IPS-18a (cell line): ENCODE data around the gene FUNDC2.

Experiments used
- H3K27ac ChIP-seq: one replicate; pipeline ENCODE4 v1.5.1; 2013; ENCODE audit warnings: low read length
- H3K27me3 ChIP-seq: one replicate; pipeline ENCODE4 v1.6.1; 2013; ENCODE audit warnings: mild to moderate bottlenecking, low read length; ENCODE audit not compliant: control insufficient read depth, insufficient read depth
- H3K36me3 ChIP-seq: one replicate; pipeline ENCODE4 v1.6.1; 2013; ENCODE audit warnings: low read depth, low read length; ENCODE audit not compliant: control insufficient read depth
- H3K4me1 ChIP-seq: one replicate; pipeline ENCODE4 v1.6.1; 2013; ENCODE audit warnings: low read depth, low read length; ENCODE audit not compliant: control insufficient read depth
- H3K4me3 ChIP-seq: one replicate; pipeline ENCODE4 v1.5.1; 2013; ENCODE audit warnings: low read length
- H3K9ac ChIP-seq: one replicate; pipeline ENCODE4 v1.6.1; 2013; ENCODE audit warnings: mild to moderate bottlenecking, low read length, moderate library complexity
- H3K9me3 ChIP-seq: one replicate; pipeline ENCODE4 v1.6.1; 2013; ENCODE audit warnings: low read depth, low read length; ENCODE audit not compliant: control insufficient read depth

The FUNDC2 gene

DNA sequence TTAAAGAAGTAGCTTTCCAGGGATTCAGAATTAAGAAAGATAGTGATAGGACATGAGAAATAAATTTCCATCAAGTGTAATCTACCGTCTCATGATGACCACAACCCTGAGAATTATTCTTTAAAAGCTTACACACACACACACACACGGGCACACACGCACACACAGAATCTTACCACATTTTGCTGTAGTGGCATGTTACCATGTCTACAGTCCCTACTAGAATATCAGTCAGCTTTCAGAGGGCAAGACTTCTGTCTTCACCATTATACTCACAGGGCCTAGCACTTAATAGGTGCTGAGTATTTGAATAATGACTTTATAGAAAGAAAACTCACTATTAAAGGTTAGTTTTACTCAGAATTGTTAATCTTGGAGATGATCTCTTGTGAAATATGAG lies 28.9 kb downstream of the FUNDC2 start:
- H3K4me3 ChIP-seq: no peak overlapping the region
- H3K36me3 ChIP-seq: peaks cover 6% of the 10 kb centered on the region
- H3K27me3 ChIP-seq: no peaks in the 10 kb centered on the region
- H3K27ac ChIP-seq: no peak overlapping the region
- peaks cover 25% of the 10 kb centered on the region for H3K9me3 ChIP-seq
- no peak overlapping the region for H3K9ac ChIP-seq
- no peaks in the 10 kb centered on the region for H3K4me1 ChIP-seq

DNA sequence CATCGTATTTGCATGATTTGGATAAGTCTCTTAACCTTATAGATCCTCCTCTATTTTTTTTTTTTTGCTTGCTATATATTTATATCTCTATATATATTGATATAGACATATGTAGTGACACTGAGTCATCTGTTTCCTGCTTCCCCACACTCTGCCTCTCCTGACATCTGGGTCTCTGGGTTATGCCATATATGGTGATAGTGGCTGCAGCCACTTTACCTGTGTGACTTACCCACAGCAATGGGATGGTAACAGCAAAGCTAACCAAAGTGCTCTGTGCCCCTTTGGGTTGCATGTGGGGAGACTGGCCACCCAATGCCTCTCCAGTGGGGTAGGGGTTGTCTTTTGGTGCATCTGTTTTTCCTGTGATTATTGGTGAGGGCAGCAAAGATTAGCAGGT lies 29.8 kb downstream of the FUNDC2 start:
- no peaks in the 10 kb centered on the region for H3K27me3 ChIP-seq
- peaks cover 25% of the 10 kb centered on the region for H3K9me3 ChIP-seq
- H3K27ac ChIP-seq: no peak overlapping the region
- no peaks in the 10 kb centered on the region for H3K4me1 ChIP-seq
- H3K4me3 ChIP-seq: no peak overlapping the region
- H3K36me3 ChIP-seq: peaks cover 6% of the 10 kb centered on the region
- H3K9ac ChIP-seq: no peak overlapping the region

DNA sequence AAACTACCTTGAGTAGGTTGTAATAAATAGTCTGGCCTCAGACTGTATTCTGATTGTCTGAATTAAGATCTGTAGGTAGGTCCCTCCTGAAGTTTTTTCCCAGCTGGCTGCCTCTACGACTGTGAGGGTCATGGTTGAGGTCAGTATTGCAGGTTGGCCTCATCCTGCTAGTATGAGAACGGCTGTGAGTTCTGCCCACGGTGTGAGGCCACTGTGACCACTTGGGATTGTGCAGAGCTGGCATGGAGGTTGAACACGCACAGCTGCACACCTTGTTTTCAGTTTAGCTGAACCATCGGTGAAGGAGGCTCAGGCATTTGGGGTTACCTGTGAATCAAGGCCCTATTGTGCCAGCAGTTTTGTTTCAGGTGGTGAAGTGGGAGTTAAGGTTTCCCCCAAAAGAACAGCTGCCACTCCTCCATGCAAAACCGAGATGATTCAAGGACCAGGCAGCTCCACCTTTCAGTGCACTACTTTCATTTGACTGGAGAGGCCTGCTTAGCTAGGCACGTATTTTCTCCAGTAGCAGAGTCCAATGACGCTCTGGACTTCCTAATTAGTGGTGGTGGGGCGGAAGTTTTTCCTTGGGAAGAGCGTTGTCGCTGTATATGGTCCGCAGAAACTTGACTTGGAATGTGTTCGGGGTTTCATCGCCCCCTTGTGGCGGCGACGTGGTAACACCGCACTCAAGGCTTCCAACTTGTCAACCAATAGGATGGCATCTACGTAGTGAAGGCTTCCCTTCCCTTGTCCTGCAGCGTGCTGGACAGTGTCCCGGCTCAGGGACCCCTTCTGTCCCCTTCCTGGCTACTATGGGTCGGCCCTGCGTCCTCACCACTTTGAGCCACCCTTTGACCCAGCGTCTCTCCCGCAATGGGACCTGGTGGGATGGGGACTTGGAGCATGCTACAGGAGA lies 30.5 kb downstream of the FUNDC2 start:
- H3K4me1 ChIP-seq: no peaks in the 10 kb centered on the region
- H3K4me3 ChIP-seq: peak overlapping the region; percentile 33
- peaks cover 20% of the 10 kb centered on the region for H3K9me3 ChIP-seq
- H3K27ac ChIP-seq: no peak overlapping the region
- H3K27me3 ChIP-seq: no peaks in the 10 kb centered on the region
- H3K9ac ChIP-seq: no peak overlapping the region
- peaks cover 6% of the 10 kb centered on the region for H3K36me3 ChIP-seq

DNA sequence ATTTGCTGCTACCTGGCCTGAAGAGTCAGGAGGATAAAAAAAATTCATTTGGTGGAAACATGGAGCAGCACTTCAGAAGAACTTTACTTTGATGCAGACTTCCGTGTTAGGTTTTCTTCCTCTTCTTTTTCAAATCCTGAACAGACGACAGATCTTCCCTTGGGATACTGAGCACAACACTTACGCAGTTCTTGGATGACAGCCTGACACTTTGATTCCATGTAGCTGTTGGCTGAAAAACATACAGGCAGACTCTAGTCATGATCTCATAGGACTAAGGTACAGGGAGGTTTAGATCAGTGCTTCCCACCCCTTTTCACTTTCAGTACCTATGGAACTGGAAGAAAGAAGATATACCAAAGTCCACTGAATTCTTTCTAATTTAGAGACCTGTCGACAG lies 35.1 kb downstream of the FUNDC2 start:
- H3K9me3 ChIP-seq: peaks cover 23% of the 10 kb centered on the region
- no peaks in the 10 kb centered on the region for H3K27me3 ChIP-seq
- H3K27ac ChIP-seq: no peak overlapping the region
- H3K4me3 ChIP-seq: no peak overlapping the region
- no peak overlapping the region for H3K9ac ChIP-seq
- no peaks in the 10 kb centered on the region for H3K4me1 ChIP-seq
- H3K36me3 ChIP-seq: peaks cover 3% of the 10 kb centered on the region

DNA sequence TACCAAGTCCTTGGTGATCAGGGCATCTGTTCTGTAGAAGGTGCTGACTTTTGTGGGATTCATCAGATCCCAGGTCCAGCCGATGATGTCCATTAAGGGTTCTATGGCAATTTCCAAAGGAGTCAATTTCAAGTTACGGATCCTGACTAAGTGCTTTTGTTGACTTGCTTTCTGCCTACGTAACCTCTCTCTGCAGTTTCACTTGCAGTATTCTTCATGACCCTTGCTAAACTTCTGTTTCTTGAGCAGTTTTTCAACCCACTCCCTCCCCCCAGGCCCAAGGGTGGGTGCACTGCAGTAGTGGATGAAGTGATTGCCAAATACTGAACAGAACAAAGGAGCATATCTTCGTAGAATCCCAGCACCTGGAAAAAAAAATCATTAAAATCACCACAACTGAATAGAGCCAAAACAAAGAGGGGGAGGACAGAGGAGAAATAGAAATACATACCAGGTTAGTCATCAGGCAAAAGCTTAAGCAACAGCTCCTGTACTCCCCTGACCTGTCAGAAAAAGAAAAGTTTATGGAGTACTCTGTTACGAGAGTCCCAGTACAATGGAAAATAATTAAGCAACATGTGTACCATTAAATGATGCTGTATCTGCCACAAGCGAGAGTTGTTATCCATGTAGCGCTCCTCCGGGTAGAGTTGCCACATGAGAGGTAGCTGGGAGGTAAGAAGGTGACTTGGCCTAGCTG lies 38.5 kb downstream of the FUNDC2 start:
- Histone ChIP-seq H3K27me3 (no peaks in the 10 kb centered on the region), H3K9me3 (peaks cover 14% of the 10 kb centered on the region), H3K27ac (no peak overlapping the region), H3K4me1 (no peaks in the 10 kb centered on the region), H3K36me3 (no peaks in the 10 kb centered on the region), H3K9ac (no peak overlapping the region), H3K4me3 (no peak overlapping the region)

DNA sequence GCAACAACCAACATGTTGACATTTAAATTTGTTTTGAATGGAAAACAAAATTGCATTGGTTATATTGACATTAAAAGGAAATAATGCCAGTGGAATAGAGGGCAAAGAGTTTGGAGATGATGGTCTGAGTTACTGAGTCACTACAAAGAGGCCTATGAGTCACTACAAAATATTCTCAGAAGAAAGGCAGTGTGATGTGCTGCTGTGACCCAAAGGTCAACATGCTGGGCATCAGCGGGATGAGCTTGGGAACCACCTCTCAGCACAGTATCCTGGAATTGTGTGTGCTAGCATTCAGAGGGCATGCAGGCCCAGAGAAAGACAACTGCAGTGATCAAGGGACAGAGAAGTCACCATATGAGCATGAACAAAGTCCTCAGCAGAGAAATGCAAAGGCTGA lies 41.5 kb downstream of the FUNDC2 start:
- H3K9me3 ChIP-seq: peaks cover 14% of the 10 kb centered on the region
- H3K36me3 ChIP-seq: no peaks in the 10 kb centered on the region
- no peaks in the 10 kb centered on the region for H3K27me3 ChIP-seq
- H3K4me1 ChIP-seq: no peaks in the 10 kb centered on the region
- H3K4me3 ChIP-seq: no peak overlapping the region
- H3K27ac ChIP-seq: no peak overlapping the region
- H3K9ac ChIP-seq: no peak overlapping the region

DNA sequence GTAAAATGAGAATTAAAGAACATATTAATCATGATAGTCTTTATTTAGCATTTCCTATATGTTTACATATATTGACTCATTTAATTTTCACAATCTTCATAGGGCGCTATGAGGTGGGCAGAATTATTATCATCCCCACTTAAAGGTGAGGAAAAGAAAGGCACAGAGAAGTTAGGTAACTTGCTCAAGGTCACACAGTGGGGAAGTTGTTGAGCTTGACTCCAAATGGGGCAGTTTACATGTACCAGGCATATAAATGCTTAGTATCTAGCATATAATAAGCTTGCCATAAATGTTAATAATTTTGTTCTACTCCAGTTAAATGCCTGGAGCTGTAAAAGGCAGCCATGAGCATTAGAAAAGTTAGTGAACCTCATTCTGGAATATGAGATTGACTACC lies 42.8 kb downstream of the FUNDC2 start:
- Histone ChIP-seq H3K27me3 (no peaks in the 10 kb centered on the region), H3K27ac (no peak overlapping the region), H3K4me3 (peak overlapping the region; percentile 76), H3K36me3 (peaks cover 4% of the 10 kb centered on the region), H3K4me1 (no peaks in the 10 kb centered on the region), H3K9me3 (peaks cover 14% of the 10 kb centered on the region), H3K9ac (no peak overlapping the region)

DNA sequence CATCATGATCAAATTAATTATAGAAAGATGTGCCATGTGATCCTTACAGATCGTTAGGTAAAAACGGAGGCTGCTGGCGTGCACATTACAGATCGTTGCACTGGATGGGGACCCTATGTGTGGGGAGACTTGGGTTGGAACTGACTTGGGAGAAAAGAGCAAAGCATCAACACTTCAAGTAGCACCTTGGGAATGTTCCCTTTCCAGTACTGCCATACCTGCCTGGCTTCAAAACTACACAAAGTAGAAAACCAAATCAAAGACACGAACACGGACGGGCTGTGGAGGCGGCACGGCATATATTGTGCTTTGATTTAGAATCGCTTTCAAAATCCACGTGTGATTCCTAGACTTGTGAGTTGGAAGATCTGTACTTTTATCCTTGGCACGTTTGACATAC lies 43.4 kb downstream of the FUNDC2 start:
- peak overlapping the region; percentile 76 for H3K4me3 ChIP-seq
- H3K4me1 ChIP-seq: no peaks in the 10 kb centered on the region
- H3K36me3 ChIP-seq: peaks cover 4% of the 10 kb centered on the region
- peak overlapping the region; percentile 57 for H3K9ac ChIP-seq
- no peak overlapping the region for H3K27ac ChIP-seq
- no peaks in the 10 kb centered on the region for H3K27me3 ChIP-seq
- peaks cover 10% of the 10 kb centered on the region for H3K9me3 ChIP-seq

DNA sequence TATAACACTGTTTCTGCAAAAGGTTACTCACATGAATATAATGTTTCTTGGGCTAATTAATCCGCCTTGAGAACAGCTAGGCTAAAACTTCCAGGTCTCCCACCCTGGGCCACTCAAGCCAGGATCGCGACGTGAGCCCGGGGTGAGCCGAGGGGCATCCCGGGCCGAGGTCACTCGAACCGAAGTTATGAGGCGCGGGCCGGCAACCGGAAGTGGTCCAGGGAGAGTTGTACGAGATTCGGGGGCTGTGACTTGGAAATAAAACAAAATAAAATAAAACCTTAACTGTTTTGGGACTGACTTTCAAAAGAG lies 44.0 kb downstream of the FUNDC2 start:
- Histone ChIP-seq H3K27me3 (no peaks in the 10 kb centered on the region), H3K9me3 (peaks cover 14% of the 10 kb centered on the region), H3K9ac (peak overlapping the region; percentile 57), H3K4me1 (no peaks in the 10 kb centered on the region), H3K27ac (no peak overlapping the region), H3K4me3 (peak overlapping the region; percentile 76), H3K36me3 (peaks cover 7% of the 10 kb centered on the region)

DNA sequence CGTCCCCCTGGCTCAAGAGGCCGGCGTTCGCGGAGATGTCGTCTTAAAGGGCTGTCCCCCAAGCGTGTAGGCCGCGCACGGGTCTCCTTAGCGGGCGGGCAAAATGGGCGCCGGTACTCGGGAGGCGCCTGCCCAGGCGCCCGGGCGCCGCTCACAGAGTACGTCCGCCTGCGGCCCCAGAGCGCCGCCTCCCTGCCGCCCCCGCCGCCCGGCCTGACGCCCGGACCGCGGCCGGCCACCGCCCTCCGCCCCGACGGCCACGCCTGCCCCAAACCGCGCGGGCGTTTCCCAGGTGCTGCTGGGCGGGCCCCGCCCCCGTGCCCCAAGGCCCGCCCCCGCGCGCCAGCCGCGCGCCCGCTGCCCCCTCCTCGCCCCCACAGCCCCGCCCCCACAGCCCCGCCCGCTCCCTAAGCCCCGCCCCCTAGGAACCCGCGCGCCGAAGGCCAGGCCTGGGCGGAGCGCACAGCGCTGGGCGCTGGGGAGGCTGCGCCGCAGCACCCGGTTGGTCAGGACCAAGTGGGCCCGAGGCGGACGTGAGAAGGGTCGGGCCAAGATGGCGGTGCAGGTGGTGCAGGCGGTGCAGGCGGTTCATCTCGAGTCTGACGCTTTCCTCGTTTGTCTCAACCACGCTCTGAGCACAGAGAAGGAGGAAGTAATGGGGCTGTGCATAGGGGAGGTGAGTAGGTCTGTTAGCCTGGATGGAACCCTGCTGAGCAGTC lies 44.5 kb downstream of the FUNDC2 start, which contains the start of the genes BRCC3, CMC4 and MTCP1:
TSS of gene BRCC3 (plus strand) at position 534 of the 719 bp plus-strand sequence. CDS start at position 554, 20 bp downstream.
TSS of gene CMC4 (minus strand) at position 162 of the 719 bp plus-strand sequence. CDS start 7,113 bp downstream, outside the sequence.
TSS of gene MTCP1 (minus strand) at position 162 of the 719 bp plus-strand sequence. CDS start 5,126 bp downstream, outside the sequence.
- Histone ChIP-seq H3K9ac (peak within 1 kb of the TSS; percentile 82), H3K27ac (no peak within 1 kb of the TSS), H3K4me1 (no peaks in the 10 kb centered on the region), H3K36me3 (peaks cover 11% of the 10 kb centered on the region), H3K27me3 (no peaks in the 10 kb centered on the region), H3K4me3 (peak within 1 kb of the TSS; percentile 88), H3K9me3 (peaks cover 17% of the 10 kb centered on the region)

DNA sequence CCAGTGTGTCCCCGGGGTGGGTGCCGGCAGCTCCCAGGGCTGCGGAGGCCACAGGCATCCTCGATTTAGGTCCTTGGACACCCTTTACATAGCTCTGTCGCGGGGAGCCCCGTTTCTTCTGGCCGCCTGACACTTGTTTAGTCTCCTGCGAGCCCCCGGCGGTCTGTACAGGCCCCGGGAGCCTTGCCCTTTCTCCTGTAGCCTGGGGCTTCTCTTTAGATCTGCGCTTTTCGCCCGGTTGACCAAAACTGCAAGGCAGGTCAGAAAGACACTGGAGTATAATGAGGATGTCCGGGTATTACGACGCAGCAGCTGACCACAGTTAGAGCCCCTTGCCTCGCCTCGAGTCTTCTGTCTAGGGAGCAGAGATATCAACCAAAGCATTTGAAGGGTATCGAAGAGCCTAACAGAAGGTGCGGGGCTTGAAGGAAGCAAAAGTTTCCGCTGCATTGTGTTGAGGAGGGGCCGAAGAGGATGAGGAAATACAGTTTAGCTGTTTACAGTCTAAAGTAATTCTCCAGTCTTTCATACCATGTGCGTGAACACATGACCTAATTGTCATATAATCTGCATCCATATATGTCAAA lies 45.1 kb downstream of the FUNDC2 start:
- no peaks in the 10 kb centered on the region for H3K27me3 ChIP-seq
- peaks cover 14% of the 10 kb centered on the region for H3K9me3 ChIP-seq
- peak overlapping the region; percentile 82 for H3K9ac ChIP-seq
- H3K27ac ChIP-seq: no peak overlapping the region
- H3K4me1 ChIP-seq: no peaks in the 10 kb centered on the region
- H3K4me3 ChIP-seq: peak overlapping the region; percentile 88
- H3K36me3 ChIP-seq: peaks cover 14% of the 10 kb centered on the region
